Stimulated activated CD8-positive, alpha-beta memory T cell treated with anti-CD3 and anti-CD28 coated beads, Interleukin-7, amount 100 ng/mL, for 48 hours (primary cell): ENCODE results near the gene LYZL1.
"Not testable (repeated sequence)": the region's sequence is repeated elsewhere in the genome, so short reads cannot be mapped to it uniquely, and the experiment has no call there.

Source experiments
- DNase-seq, 2 donors: peaks; one replicate each; pipeline ENCODE4 v3.0.0-alpha.2; 2020; ENCODE audit warnings: low read depth in 1 of 2; ENCODE audit errors: extremely low read depth in 1 of 2

Gene LYZL1

DNA sequence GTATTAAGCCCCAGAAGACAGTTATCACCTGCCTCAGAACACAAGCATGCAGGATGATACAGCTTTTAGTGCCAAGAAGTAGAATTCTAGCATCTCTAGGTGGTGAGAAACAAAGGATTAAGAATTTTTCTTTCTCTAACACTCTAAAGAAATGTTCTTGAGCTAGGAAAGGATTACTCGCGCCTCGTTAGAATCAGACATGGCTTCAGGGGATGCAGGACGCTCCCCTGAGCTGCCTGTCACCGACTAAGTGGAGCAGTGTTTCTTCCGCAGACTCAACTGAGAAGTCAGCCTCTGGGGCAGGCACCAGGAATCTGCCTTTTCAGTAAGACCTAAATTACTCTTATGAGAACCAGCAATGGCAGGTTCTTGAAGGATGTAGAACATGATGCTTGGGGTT is at the start of gene LYZL1:
TSS of gene LYZL1 (plus strand) at position 165 of the 400 bp plus-strand sequence. CDS start 2,798 bp downstream, outside the sequence.
- not testable (repeated sequence) for DNase-seq

DNA sequence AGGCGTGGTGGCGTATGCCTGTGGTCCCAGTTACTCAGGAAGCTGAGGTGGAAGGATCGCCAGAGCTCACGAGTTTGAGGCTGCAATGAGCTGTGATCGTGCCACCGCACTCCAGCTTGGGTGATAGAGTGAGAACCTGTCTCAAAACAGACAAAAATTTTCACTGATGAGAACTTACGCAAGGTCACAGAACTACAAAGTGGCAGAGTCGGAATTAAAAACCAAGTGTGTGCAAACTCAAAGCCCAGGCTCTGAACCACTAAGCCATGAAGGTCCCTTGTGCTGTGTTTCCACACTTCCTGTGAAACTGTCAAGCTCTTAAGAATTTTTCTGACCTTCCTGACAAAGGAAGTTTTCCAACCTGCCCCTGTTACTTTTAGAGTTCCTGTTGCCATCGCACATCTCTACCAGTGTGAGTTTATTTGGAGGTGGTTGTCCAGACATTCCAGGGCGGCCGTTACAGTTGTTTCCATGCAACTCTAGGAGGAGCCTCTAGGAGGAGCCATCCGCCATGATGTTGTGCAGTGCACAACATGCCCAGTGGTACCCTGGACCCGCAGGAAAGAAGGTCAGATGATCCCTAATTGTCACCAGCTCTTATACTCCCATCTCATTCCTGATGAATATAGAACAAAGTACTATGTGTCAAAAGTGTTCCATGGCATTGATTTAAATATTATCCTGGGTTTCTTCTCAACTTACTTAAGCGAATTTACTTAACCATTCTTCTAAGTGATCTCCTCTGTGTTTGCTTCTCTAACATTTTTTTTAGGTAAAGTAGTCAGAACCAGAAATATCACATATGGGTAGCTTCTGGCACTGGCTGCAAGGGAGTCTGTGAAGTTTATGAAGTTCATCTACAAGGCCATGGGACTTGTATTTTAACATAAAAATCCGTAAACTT is 49.0 kb upstream of the LYZL1 start:
- no peak for DNase-seq

DNA sequence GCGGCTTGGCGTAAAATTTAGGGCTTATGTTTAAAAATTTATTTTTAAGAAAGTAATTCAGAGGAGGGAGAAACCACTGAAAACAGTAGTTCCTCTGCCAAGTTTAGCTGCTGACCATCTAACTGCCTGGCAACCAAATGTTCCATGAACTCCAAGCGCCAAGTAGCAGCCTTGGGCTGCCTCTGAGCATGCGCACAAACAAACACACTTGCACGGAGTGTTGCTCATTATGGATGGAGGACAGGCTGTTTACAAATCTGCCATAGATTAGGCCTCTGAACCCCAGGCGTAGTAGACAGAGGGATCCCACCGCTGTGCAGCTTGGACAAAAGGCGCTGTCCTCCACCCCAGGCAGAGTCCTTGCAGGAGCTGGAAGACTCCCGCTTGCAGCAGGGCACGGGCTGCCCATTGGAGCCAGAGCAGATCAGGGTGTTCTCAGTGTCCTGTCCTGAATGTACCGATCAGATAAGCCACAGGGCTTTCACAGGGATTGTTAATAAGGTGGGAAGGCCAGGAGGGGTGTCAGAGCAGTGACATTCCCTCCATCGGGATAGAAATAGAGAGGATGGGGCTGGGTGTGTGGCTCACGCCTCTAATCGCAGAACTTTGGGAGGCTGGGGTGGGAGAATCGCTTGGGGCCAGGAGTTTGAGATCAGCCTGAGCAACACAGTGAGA is 47.7 kb upstream of the LYZL1 start:
- no peak for DNase-seq

DNA sequence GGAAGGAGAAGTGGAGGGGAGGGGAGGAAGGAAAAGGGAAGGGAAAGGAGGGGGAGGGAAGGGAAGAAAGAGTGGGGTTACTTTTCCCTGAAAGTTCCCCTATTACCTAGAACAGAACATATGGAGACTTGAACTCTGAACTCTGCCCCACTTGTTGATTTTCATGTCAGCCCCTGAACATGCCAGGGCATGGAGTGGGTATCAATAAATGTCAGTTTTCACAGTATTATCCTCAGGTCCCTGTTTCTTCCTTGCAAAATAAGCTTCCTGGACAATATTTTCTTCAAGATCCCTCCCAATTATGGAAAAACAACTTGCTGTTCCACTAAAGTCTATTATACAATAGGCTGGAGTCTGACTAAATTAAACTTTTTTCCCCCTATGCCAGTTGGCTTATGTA is 46.9 kb upstream of the LYZL1 start:
- no peak for DNase-seq

DNA sequence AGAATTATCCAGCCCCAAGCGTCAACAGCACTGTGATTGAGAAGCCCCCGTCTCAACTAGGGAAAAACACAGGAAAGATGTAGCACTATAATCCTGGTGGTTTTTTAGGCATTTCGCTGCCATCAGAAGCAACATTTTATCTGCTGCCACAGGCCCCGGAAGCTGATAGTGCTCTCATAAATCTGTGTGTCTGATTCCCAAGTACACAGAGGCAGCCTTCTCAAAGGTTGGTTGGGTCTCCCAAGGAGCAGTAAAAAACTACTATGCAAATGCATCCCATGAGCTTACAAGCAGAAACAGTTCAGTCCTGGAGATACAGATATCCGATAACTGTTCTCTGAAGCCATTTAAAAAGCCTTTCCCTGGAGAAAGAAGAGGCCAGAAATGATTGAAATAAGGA is 45.8 kb upstream of the LYZL1 start:
- no peak for DNase-seq

DNA sequence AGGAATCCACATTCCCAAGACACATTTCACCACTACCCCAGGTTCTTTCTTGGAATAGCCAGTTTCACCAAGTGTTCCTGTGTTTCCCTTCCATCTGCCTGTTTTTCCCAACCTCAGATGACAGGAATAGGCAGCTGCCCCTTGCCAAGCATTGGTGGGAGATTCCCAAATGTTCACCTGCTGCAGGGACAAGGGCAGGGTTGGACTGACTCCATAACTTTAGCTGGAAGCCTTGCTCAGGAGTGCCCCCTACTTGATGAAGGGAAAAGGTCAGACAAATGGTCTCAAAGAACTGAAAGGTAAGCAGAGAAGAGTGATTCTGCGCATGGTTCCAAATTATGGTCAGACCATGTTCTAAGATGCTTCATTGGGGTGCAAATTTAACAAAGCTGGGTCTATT is 45.1 kb upstream of the LYZL1 start:
- DNase-seq = no peak

DNA sequence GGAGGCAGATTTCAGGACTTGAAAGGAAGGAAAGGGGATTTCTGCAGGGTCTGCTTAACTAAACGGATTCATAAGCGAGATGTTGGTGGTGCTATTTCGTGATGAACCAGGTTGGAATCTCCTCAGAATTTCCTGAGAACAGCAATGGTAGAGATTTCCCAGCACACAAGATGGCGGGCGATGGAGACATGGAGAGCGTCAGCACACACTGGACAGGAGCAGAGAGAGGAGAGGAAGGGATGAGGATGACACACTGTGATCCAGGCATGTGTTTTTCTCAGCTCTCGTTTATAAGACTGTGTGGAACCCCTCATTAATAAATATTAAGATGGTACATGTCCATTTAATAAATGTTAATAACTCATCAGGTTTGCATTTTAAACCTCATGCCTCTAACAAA is 43.9 kb upstream of the LYZL1 start:
- DNase-seq = no peak

DNA sequence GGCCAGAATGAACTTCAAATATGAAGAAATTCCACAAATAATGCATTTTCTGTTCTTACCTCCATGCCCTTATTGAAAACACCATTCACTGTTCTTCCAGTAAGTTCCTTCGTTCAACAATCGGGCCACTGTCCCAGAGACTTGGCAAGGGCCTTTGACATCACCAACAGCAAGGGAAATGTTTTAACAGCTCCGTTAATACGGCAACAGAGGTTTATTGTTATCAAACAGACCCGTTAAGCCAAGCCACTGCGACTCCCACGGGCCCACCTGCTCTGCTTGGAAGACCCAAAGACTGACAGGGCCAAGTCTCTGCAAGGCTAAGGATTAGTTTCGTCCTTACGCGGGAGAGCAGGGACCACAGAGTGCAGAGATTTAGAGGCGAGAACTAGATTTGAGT is 43.4 kb upstream of the LYZL1 start:
- no peak for DNase-seq

DNA sequence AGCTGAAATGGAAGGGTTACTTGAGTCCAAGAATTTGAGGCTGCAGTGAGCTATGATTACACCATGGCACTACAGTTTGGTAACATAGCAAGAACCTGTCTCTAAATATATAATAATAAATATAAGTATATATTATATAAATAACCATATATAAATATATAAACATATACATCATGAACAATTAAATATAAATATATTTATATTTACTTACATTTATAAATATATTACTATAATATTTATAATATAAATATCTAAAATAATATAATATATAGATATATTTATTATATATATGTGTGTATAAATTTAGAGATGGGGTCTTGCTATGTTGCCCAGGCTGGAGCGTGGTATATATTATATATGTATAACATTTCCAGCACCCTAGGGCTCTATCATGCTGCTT is 42.4 kb upstream of the LYZL1 start:
- no peak for DNase-seq

DNA sequence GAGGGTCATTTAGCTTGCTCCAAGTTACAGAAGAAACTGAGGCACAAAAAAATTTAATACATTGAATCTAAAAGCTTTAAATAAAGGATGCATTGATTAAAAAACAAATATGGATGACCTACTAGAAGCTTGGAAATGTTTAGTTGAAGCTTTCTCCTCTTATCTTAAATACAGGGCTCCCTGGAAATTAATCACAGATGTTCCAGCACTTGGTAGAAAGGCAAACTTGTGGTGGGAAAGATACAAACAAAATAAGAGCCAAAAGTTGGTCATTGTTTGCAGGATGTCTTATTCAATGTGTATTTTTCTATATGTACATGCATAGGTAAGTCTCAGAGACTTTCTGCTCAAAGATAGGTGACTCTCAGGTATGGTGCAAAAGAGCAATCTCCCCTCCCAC is 40.7 kb upstream of the LYZL1 start:
- no peak for DNase-seq

DNA sequence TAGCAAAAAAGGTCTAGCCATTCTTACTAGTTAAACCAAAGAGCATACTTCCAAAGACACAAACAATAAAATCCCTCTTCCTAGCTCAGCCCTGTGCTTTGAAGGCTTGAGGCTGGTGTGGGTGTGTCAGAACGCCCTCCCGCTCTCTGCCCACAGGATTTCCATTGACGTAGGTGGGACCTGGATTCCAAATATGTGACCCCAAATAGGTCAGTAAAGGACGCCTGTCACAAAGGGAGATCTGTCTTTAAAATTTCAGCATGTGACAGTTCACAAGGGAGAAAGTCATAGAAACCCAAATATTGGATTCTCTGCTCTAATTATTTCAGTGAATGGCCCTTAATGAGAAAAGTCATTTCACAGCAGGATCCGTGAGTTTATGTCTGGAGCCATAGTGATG is 39.9 kb upstream of the LYZL1 start:
- DNase-seq = no peak

DNA sequence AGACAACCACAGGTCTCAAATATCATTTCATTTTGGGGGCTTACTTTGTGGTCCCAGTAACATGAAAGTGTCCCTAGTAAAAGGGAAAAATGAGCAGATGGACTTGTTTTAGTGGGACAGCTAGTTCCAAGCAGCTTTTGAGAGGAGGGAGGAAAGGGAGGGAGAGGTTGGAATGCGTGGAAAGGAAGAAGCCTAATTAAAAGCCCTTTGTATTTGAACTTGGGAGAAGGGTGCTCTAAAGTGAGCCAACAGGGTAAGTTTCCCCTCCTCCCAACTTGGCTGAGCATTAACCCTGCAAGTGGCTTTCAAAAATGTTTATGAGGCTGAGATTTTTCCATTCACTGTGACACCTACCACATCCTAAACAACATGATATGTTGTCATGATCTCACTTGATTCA is 38.8 kb upstream of the LYZL1 start:
- no peak for DNase-seq

DNA sequence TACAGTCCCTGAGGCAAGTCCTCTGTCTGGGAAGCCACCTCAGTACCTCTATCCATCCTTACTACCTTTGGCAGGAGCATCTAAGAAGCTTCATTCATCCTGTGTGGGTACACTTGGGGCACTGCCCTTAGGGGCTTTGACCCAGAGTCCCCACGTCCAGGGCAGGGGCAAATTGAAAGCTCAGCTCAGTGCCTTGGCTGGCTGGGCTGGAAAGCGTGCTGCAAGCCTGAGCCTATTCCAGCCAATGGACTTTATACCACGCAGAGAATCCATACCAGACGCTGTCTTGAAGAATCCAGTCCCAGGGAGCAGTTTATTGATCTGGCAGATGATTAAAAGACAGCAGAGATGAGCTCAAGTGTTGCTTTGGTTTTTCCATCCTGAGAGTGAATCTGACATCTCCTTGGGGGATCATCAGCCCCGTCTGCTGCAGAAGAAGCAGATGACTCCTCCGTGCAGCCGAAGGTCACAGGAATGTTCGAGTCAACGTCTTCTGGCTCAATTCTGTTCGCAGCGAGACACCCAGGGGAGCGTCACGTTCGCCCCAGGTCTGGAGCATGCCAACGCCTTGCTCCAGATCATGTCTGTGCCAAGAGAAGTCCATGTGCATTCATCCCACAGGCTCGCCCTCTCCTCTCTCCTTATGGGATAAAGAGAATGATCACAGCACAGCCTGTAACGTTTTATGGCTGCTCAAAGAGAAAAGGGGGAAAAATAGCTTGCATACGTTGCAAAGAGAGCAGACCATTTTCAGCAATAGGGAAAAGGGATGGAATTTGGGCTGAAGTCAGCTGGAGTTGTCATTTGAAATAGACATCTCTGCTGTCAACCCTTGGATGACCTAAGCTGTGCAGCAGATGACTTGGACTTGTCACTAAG is 35.8 kb upstream of the LYZL1 start:
- no peak for DNase-seq

DNA sequence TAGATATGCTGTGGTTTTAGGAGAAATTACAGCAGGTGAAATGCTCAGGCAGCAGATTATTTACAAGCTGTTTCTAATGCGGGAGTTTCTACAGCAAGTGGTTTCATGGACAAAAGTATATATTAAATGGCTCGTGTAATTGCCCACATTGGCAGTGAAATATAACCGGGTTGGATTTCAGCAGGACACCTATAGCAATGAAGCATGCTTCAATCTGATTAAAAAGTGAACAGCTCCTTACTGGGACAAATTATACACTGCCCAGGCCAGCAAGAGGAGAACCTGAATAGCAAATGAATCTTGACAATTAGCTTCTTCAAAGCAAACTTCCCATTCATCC is 35.2 kb upstream of the LYZL1 start:
- no peak for DNase-seq

DNA sequence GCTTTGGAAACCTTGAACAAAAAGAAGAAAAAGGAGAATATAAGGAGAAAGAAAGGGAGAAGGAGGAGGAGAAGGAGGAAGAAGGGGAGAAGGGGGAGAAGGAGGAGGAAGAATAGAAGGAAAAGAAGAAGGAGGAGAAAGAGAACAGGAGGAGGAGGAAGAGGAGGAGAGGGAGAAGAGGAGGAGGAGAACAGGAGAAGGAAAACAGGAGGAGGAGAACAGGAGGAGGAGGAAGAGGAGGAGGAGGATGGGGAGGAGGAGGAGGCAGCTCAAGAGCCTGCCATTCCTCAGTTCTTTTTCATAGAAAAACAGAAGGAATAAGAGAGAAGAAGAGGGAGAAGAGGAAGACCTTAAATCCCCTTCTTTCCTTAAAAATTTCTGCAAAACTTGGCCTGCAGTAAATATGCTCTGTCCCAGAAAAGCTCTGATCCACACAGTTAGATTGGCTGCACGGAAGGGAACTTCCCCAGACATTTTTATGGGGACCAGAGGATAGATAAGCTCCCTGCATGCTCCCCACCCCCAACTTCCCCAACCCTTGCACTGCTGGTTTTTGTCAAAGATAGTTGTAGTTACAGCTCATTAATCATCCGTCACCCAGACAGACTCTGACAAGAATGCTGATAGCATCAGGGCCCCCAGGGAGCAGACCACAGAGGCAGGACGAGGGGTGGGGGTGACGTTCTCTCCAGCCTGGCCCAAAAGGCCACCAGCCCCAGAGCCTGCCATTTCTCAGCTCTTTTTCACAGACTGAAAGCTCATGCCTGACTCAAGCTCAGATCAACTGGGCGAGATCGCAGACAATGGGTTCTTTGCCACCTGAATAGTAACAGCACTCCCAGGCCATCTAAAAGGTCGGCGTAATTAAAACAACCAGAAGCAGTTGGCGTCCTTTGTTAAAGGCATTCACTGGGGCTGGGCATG is 34.5 kb upstream of the LYZL1 start:
- no peak for DNase-seq

DNA sequence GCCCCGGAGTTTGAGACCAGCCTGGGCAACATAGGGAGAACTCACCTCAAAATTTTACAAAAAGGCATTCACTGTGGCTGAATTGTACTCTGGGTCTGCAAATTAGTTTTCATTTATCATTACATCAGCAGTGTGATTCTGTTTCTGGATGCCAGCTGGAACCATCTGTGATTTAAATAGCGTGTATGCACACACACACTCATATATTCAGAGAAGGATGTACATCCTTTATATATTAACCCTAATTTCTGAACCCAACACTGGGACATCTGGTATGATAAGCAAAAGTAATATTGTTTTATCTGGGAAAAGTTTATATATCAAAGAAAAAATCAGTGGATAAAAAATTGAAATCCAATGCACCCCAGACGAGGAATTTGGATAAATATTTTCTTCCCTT is 33.8 kb upstream of the LYZL1 start:
- DNase-seq = no peak

DNA sequence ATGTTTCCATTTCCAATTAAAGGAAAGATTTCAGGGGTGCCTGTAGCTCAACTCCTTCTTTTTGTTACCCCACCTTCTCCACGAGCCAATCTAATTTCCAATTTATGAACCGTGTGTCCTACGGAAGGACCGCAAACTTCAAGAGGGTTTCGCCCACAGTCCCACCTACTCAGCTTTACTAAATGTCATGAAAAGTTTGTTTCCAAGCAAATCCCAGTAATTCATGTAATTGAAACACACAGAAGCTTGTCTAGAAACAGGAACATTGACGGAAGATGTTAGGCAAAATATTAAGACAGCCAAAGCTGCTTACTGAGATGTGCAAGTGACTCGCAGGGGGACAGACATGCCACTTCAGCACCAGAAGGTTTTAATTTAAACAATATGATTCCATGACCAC is 32.9 kb upstream of the LYZL1 start:
- no peak for DNase-seq

DNA sequence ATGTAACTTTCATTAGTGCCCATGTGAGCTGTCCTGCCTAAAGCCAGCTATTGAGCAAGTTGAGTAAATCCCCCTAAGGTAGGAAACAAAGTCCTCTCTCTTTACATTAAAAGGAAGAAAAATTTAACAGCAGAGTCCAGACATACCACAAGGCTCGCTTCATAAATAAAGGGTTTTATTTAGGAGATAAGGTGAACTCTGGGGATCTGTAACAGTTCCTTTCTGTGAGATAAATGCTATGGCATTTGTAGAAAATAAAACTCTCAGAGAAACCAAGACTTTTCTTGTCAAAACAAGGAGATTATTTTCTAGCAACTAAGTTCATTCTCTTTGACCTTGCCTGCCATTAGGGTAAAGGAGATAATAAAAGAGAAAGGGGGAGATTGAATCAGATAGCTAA is 32.3 kb upstream of the LYZL1 start:
- DNase-seq = no peak

DNA sequence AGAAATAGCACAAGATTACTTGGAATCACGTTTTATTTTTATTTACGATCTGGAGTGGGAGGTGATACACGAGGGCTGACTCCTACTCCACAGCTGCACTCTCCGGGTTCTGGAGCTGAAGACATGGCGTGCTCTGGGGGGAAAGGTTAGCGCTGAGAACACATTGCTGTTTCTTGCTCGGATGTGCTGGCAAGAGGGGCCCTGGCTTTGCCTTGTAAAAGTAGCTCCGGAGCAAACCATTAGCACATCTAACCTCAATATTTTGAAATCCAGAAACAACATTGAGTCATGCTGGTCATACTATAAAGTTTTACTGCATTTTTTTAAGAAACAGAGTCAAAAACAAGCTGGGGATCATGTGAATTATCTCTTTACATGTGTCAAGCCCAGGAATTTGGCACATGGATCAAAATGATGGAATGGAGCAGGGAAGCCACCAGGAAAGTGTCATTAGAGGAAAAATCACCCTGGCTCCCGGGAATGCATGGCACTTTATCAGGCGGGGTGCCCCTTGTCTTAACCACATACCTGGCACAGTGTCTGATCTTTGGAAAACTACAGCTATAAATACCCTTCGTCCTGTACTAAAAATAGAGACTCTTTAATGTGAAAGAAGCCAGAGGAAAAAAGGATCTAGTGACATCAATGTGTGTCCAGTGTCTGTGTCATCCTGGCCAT is 31.6 kb upstream of the LYZL1 start:
- DNase-seq = no peak

DNA sequence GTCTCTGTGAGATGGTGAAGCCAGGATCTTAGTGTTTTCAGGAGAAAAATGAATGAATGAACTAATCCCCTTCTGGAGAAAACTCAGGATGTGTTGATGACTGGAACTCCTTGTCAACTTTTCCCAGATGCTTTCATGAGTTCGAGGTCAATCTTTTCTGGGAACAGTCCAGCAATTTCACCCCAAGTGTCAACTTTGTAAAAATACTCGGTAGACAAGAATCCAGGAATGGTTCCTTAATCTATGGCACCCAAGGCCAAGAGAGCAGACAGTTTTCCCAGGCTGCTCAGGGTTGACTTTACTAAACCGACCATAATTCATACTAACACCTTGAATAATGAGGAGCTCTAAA is 31.1 kb upstream of the LYZL1 start:
- no peak for DNase-seq
